Activated CD4-positive, alpha-beta T cell treated with anti-CD3 and anti-CD28 coated beads, Interleukin-2, amount 50 U/mL, for 24 hours (primary cell): ENCODE data around the gene FIGLA.

ENCODE experiments used
- DNase-seq, 2 donors: peaks; one replicate each; pipeline ENCODE4 v3.0.0-alpha.2; 2020; ENCODE audit warnings: low read depth in 1 of 2, low spot score in 1 of 2

FIGLA gene

GRCh38 chr2:70790136-70790828, at the start of gene FIGLA:
Gene FIGLA (minus strand): TSS chr2:70790643. CDS start chr2:70790638, 5 bp downstream.
- DNase-seq: no peak

- DNase-seq: no peak
Observed at GRCh38 chr2:70837980-70838925, 47.8 kb upstream of the FIGLA start.

- no peak for DNase-seq
Observed at GRCh38 chr2:70835643-70836042, 45.2 kb upstream of the FIGLA start, which contains the start of gene CD207. Gene CD207 (minus strand): TSS chr2:70835816. CDS start chr2:70835776, 40 bp downstream.

GRCh38 chr2:70834881-70835280, 44.4 kb upstream of the FIGLA start:
- no peak for DNase-seq

- DNase-seq: no peak
Observed at GRCh38 chr2:70834106-70834505, 43.7 kb upstream of the FIGLA start.

- no peak for DNase-seq
Observed at GRCh38 chr2:70833246-70833645, 42.8 kb upstream of the FIGLA start.

GRCh38 chr2:70832386-70832785, 41.9 kb upstream of the FIGLA start:
- DNase-seq: no peak

- no peak for DNase-seq
Observed at GRCh38 chr2:70831861-70832260, 41.4 kb upstream of the FIGLA start.

GRCh38 chr2:70830366-70830765, 39.9 kb upstream of the FIGLA start:
- no peak for DNase-seq

GRCh38 chr2:70829916-70830315, 39.5 kb upstream of the FIGLA start:
- DNase-seq: no peak

GRCh38 chr2:70828914-70829824, 38.7 kb upstream of the FIGLA start:
- DNase-seq: no peak

GRCh38 chr2:70828115-70828514, 37.7 kb upstream of the FIGLA start:
- DNase-seq: no peak

GRCh38 chr2:70827388-70827787, 36.9 kb upstream of the FIGLA start:
- no peak for DNase-seq

- DNase-seq: no peak
Observed at GRCh38 chr2:70826696-70827350, 36.4 kb upstream of the FIGLA start.

GRCh38 chr2:70823249-70823648, 32.8 kb upstream of the FIGLA start:
- DNase-seq: no peak

- DNase-seq: no peak
Observed at GRCh38 chr2:70822843-70823242, 32.4 kb upstream of the FIGLA start.

GRCh38 chr2:70820499-70820898, 30.1 kb upstream of the FIGLA start, which contains the start of gene CLEC4F:
Gene CLEC4F (minus strand): TSS chr2:70820599. CDS start chr2:70820523, 76 bp downstream.
- DNase-seq: no peak

- DNase-seq: no peak
Observed at GRCh38 chr2:70817284-70817954, 27.0 kb upstream of the FIGLA start.

GRCh38 chr2:70816726-70817125, 26.3 kb upstream of the FIGLA start:
- no peak for DNase-seq
